Measurements from ENCODE around the gene KLLN.

- TF ChIP-seq, protein P1, sequence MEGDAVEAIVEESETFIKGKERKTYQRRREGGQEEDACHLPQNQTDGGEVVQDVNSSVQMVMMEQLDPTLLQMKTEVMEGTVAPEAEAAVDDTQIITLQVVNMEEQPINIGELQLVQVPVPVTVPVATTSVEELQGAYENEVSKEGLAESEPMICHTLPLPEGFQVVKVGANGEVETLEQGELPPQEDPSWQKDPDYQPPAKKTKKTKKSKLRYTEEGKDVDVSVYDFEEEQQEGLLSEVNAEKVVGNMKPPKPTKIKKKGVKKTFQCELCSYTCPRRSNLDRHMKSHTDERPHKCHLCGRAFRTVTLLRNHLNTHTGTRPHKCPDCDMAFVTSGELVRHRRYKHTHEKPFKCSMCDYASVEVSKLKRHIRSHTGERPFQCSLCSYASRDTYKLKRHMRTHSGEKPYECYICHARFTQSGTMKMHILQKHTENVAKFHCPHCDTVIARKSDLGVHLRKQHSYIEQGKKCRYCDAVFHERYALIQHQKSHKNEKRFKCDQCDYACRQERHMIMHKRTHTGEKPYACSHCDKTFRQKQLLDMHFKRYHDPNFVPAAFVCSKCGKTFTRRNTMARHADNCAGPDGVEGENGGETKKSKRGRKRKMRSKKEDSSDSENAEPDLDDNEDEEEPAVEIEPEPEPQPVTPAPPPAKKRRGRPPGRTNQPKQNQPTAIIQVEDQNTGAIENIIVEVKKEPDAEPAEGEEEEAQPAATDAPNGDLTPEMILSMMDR (IDR thresholded peaks at IDR 0.05; ENCODE audit: insufficient read depth, low read length) = no peak
- TF ChIP-seq POLR2AphosphoS5 (IDR thresholded peaks at IDR 0.05; ENCODE audit: low read depth) = no peak
Measured at GRCh38 chr10:87860816-87861403, 2.4 kb downstream of the KLLN start.
